Fibroblast of gingiva (primary cell): ENCODE measurements around the gene HERC6.
A peak's percentile ranks its signal among the peaks of the same experiment; 100 is the strongest.
"Not testable (repeated sequence)": the region's sequence is repeated elsewhere in the genome, so short reads cannot be mapped to it uniquely, and the experiment has no call there.

Experiments
- DNase-seq: peaks from one replicate; pipeline ENCODE4 v3.0.0-alpha.2; 2011; ENCODE audit warnings: low read depth

Gene HERC6

DNA sequence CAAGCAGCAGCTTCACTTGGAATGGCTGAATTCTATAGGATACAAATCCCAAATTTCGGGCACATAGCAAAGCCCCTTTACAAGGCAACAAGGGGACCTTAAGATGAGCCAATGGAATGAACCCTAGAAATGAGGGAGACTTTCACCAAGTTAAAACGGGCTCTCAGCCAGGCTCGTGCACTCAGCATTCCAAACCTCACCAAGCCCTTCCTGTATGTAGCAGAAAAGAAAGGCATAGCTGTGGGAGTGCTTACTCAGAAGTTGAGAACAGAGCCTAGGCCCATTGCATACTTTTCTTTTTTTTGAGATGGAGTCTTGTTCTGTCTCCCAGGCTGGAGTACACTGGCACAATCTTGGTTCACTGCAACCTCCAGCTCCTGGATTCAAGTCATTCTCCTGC, 67.5 kb downstream of the HERC6 start:
- no peak for DNase-seq

DNA sequence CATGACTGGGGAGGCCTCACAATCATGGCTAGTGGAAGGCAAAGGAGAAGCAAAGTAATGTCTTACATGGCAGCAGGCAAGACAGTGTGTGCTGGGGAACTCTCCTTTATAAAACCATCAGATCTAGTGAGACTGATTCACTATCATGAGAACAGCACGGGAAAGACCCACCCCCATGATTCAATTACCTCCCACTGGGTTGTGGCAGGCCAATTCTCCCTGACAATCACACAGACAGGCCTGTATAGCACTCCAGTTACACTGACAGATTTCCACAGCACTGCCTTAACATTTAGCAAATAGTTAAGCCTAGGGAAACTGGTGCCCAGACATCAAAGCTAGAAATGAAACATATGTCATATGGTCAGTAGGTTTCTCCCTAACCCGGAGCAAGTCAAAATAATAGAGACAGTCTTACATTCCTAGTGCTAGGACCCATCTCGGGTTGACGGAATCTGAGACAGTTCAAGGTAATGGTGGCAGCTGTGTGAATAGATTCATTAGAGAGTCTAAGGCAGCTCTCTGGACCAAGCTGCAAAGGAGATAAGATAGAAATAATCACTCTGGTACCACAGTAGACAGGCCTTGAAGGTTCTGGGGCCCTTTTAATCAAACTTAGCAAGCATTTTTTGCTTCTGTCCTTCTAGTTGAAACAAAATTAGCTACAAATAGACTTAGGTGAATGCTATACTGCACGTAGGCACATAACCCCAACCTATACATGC, 68.9 kb downstream of the HERC6 start:
- DNase-seq: no peak

DNA sequence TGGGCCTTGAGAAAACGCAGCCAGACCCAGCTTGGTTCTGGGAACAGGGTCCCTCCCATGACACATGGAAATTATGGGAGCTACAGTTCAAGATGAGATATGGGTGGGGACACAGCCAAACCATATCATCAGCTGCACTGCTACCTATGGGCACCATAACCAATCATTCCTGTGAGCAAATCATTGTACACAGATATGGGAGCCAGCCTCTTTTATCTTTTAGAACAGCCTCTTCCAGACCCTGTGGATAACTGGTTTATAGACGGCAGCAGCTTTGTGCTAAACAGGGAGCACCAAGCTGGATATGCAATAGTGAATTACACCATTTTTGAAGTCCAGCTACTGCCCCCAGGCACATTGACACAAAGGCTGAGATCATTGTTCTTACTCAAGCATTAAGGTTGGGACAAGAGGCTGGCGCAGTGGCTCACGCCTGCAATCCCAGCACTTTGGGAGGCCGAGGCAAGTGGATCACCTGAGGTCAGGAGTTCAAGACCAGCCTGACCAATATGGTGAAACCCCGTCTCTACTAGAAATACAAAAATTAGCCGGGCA, 69.6 kb downstream of the HERC6 start:
- not testable (repeated sequence) for DNase-seq

DNA sequence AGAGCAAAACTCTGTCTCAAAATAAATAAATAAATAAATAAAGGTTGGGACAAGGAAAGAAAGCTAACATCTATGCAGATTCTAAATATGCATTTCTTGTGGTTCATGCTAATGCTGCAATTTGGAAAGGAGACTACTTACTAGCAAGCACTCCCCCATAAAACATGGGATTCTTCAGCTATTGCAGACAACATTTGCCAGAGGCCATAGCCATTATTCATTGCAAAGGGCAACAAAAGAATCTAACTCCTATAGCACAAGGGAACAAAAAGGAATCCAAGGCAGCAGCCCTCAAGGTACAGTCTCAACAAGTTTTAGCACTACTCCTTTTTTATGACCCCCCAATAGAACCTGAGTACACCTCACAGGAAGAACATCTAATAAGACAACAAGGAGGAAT, 70.2 kb downstream of the HERC6 start:
- DNase-seq: no peak

DNA sequence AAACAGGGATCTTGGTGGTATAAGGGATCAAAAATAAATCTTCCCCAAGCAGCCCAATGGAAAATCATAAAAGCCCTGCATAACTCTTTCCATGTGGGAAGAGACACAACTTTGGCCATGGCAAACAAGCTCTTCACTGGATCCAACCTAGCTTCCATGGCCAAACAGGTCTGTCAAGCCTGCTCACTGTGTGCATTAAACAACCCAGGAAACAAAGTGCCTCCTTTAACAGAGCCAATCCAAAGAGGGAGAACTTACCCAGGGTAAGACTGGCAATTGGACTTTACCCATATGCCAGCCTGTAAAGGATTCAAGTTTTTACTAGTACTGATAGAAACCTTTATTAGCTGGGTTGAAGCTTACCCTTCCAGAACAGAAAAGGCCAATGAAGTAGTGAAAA, 70.6 kb downstream of the HERC6 start:
- no peak for DNase-seq

DNA sequence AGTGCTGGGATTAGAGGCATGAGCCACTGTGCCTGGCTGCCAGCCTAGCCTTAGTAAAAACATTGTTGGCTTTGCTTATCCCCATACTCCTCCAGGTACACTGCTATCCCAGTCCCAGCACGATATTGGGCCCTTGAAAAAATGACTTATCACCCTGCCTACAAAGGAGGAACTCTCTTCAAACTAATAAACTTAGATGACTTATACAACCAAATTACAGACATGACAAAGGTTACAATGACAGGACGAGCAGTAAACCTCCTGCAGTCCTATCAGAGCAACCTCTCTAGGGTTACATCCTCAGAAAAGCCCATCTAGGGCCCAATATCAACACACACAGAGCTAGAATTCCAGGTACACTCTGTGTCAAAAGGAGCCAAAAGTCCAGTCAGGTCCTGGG, 72.6 kb downstream of the HERC6 start:
- DNase-seq: no peak

DNA sequence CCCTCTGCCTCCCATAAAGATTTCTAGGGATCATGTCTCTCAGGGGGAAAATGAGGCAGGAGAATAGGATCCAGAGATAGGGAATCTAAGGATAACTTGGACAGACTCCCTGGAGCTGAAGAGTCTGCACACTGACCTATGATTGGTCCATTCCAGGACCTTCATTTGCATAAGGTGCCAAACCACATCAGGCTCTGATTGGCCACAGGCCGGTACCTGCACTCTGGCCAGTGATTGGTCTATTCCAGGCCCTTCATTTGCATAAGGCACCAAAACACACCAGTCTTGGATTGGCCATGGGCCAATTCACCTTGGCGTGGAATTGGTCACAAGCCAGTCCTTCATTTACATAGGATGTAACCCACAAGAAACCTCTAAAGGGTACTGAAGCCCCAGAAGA, 74.3 kb downstream of the HERC6 start:
- no peak for DNase-seq

DNA sequence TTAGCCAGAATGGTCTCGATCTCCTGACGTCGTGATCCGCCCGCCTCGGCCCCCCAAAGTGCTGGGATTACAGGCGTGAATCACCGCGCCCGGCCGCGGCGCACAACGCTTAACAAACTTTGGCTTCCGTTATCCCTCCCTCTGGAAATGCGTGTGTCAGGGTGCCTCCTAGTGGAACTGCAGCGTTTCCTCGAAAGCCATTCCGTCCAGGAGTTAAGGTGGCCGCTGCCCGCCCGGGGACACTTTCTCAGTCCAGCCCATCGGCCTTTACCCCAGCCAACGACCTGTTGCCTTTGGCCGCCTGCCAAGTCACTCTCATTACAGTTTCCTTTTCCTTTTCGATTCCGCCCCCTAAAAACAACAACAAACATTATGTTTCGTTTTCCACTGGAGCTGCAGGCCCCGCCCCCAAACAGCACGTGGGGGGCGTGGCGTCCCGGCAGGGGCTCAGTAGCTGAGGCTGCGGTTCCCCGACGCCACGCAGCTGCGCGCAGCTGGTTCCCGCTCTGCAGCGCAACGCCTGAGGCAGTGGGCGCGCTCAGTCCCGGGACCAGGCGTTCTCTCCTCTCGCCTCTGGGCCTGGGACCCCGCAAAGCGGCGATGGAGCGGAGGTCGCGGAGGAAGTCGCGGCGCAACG, 78.1 kb downstream of the HERC6 start, which contains the start of gene HERC5:
Gene HERC5 (plus strand): TSS at position 450 of the 637 bp plus-strand sequence. CDS start 151 bp downstream, at position 601.
- peak; percentile 86 for DNase-seq

DNA sequence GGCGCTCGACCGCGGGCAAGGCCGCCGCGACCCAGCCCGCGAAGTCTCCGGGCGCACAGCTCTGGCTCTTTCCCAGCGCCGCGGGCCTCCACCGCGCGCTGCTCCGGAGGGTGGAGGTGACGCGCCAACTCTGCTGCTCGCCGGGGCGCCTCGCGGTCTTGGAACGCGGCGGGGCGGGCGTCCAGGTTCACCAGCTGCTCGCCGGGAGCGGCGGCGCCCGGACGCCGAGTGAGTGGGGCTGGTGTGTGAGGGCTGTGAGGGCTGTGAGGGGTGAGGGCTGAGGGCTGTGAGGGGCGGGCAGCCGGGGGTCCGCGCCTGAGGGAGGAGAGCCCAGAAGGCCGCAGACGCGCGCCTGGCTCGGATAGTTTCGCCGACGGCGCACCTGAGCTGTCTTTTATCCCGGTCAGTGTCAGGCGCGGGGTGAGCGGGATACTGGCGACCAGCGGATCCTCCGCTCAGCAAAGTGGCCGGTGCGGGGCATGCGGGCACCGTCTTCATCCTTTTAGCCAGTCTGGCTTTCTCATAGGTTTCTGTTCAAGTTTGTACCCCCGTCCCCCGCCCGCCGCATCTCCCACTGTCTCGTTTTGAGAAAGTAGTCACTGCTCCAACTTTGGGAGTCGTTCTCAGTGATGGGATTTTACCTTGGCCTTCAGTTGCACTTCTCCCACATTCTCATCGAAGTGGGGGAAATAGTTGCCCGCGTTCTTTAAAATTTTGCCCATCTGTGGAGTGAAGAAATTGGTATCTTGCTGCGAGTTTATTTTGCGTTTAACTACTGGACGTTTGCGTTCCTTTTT, 78.9 kb downstream of the HERC6 start:
- no peak for DNase-seq

DNA sequence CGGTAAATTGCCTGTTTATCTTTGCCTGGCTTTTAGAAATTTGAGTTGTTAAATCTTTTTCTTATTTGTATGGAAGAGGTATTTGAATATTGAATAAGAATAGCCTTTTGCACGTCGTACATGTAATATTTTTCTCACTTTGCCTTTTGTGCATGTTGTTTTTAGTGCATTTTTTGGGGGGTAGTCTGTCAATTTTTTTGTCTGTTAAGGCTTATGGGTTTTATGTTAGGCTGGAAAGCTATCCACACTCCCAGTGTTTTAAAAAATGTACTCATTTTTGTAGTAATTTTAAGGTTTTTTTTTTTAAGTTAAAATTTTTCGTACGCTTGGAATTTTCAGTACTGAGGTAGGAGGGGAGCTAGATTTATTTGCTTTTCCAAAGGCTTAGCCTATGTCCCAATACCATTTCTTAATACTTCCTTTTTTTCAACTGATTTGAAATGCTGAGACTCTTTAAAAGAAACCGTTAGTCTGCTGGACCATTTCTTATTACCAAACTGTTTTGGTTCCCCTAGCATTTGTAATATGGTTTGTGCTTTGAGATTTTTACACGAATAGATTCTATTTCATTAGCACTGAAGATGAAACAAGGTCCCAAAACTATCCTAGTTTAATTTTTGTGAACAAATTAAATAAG, 79.6 kb downstream of the HERC6 start:
- DNase-seq: no peak

DNA sequence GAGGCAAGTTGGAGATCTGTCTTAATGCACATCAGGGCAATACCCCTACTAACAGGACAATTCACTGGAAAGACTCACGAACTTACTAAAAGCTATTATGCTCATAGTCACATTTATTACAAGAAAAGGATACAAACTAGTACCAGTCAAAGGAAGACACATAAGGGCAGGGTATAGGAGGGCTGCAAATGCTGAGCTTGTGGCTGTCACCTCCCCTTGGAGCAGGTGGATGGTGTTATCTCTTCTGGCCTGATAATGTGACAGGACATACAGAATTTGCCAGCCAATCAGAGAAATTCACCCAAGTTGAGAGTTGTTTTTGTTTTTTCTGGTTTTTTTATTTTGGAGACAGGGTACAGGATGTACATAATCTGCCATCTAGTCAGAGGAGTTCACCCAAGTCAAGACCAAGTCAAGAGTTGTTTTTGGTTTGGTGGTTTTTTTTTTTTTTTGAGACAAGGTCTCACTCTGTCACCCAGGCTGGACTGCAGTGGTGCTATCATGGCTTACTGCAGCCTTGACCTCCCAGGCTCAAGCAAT, 87.1 kb downstream of the HERC6 start:
- DNase-seq: no peak

DNA sequence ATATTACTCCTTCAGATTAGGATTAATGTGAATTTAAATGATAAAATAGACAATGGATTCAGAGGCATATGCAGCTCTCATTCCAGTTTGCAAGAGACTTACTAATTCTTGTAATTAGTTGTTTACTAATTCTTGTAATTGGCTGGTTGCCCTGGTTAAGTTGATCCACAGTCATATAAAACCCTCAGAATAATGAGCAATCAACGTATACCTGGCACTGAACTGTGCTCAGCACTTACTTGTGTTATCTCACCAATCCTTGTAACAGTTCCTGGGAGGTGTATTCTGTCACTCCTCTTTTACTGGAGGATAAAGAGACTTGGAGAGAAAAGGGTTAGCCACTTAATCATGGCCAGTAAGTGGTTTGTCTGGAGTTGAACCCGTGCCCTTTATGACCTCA, 88.7 kb downstream of the HERC6 start:
- DNase-seq: no peak

DNA sequence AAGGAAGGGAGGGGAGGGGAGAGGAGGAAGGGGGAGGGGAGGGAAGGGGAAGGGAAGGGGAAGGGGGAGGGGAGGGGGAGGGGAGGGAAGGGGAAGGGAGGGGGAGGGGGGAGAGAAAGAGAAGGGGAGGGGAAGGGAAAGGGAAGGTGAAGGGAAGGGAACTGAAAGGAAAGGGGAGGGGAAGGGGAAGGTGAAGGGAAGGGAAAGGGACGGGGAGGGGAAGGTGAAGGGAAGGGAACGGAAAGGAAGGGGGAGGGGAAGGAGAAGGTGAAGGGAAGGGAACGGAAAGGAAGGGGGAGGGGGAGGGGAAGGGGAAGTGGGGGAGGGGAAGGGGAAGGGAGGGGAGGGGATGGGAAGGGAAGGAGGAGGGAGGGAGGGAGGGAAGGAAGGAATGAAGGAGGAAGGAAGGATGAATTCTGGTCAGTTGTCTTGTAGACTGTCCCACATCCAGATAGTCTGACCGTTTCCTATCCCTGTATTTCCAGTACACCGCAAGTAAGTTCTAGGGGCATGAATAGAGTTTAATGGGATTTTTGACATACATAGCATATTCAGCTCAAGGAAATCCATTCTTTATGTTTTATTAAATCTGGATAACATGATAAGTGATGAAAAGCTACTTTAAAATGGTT, 98.7 kb downstream of the HERC6 start:
- no peak for DNase-seq

DNA sequence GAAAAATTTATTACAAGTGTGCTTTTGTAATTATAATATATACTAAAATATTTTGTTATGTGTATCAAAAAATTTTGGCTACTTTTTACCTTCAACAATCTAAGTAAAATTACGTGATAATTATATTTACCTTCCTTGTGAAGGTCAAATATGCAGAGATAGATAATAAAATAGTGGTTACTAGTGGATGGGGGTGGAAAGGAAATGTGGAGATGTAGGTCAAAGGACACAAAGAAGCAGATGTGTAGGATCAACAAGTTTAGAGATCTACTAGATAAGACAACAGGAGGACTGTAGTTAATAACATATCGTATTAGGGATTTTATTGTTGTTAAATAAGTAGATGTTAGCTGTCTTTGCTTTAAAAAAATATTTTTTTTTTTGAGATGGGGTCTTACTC, 99.6 kb downstream of the HERC6 start:
- no peak for DNase-seq

DNA sequence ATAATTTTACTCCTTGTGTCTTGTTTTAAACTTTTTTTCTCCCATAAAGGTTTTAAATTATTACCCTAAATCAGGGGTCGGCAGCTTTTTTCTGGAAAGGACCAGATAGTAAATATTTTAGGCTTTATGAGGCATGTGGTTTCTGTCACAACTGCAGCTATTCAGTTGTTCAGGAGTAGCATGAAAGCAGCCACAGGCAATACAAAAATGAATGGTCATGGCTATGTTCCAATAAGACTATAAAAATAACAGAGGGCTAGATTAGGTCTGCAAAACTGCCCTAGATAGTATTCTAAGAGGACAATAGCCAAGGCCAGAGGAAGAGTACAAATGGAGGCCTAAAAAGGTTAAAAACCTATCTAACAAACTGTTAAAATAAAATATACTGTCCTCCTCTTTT, 102.9 kb downstream of the HERC6 start:
- DNase-seq: no peak

DNA sequence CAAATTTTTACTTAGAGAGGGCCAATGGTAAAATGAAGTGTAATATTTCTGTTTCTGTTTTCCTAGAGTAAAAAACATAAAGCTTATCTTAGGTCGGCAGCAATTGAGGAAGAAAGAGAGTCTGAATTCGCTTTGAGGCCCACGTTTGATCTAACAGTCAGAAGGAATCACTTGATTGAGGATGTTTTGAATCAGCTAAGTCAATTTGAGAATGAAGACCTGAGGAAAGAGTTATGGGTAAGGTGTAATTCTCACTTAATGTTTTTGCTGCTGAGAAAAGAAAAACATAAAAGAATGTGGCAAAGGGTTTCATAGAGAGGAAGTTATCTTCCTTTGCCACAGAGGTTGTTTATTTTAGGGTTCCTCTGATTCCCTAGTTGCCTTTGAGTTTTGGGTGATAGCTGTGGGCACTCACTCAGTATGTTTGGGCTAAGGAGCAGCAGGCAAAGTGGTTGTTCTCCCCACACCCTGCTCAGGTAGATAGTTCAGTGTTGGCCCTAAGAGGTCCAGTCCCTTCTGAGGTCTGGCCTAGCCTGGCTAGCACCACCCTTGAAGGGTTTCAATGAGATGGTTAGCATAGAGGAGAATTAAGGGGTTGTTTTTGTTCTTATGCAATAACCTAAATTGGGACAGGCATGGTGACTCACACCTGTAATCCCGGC, 110.6 kb downstream of the HERC6 start:
- no peak for DNase-seq
